H1 (cell line): ENCODE results near the gene SCGB1A1. TPM values are rescaled to one million over a fixed set of nuclear protein-coding genes. Genes with fewer than 3 reads are reported as not detected.

Source experiments
- CTCF ChIA-PET: fragments of 300-600 bp; sonication (Branson Sonifier 250); formaldehyde crosslinking; loops from one replicate; lab custom pipeline; 2021; ENCODE audit not compliant: partially characterized antibody; lab: Charles Lee
- POLR2A ChIA-PET: fragments of 300-600 bp; sonication (Branson Sonifier 250); formaldehyde crosslinking; loops from one replicate; lab custom pipeline; 2021; ENCODE audit warnings: inconsistent platforms; ENCODE audit not compliant: partially characterized antibody; lab: Charles Lee
- DNase-seq, 2 experiments: peaks; one replicate each; pipeline versions ENCODE4 v3.0.0 to v3.0.0-alpha.2; 2010 to 2022; ENCODE audit warnings: low spot score in 2 of 2, low read depth in 1 of 2, mixed read lengths in 1 of 2
- FAIRE-seq: peaks from 2 replicates; lab custom pipeline; 2011; peaks lifted over from hg19 to GRCh38; lab: Jason Lieb, UNC
- H2AFZ ChIP-seq: 2 replicates; pipeline ENCODE4 v1.8.1; 2012; ENCODE audit warnings: low read length, inconsistent platforms
- H2AK5ac ChIP-seq: 2 replicates; pipeline ENCODE4 v1.6.1; 2013; ENCODE audit warnings: low read depth, low read length
- H2BK120ac ChIP-seq: replicated peaks from 2 replicates; pipeline ENCODE3; 2013; ENCODE audit warnings: low read depth, low read length, inconsistent platforms
- H2BK12ac ChIP-seq: 2 replicates; pipeline ENCODE4 v1.6.1; 2013; ENCODE audit warnings: low read depth, low read length
- H2BK15ac ChIP-seq: 2 replicates; pipeline ENCODE4 v1.6.1; 2013; ENCODE audit warnings: low read length
- H2BK20ac ChIP-seq: 2 replicates; pipeline ENCODE4 v1.6.1; 2013; ENCODE audit warnings: low read length
- H2BK5ac ChIP-seq: 2 replicates; pipeline ENCODE4 v1.6.1; 2013; ENCODE audit warnings: low read depth, low read length
- H3K14ac ChIP-seq: 2 replicates; pipeline ENCODE4 v1.6.1; 2013; ENCODE audit warnings: inconsistent platforms; ENCODE audit not compliant: insufficient read length
- H3K18ac ChIP-seq: 2 replicates; pipeline ENCODE4 v1.6.1; 2013; ENCODE audit warnings: low read length; ENCODE audit errors: extremely low read depth
- H3K23ac ChIP-seq: 2 replicates; pipeline ENCODE4 v1.6.1; 2013; ENCODE audit warnings: inconsistent platforms; ENCODE audit not compliant: insufficient read length
- H3K23me2 ChIP-seq: 2 replicates; pipeline ENCODE4 v1.6.1; 2013; ENCODE audit warnings: low read depth, low read length
- H3K27ac ChIP-seq: 2 replicates; pipeline ENCODE4 v1.6.1; 2011; ENCODE audit warnings: low read depth, low read length, inconsistent platforms
- H3K27me3 ChIP-seq, 4 experiments: replicated peaks in 1 of 4; 1 replicate in 1 of 4; 2 replicates in 3 of 4; pipeline versions ENCODE4 v1.6.1 to v1.8.1; 2011 to 2013; ENCODE audit warnings: low read length in 3 of 4, mild to moderate bottlenecking in 3 of 4, inconsistent platforms in 2 of 4, mixed read lengths in 2 of 4, moderate library complexity in 1 of 4; ENCODE audit not compliant: control insufficient read depth in 3 of 4, insufficient read depth in 3 of 4; ENCODE audit errors: extremely low read depth in 1 of 4
- H3K36me3 ChIP-seq, 4 experiments: 2 replicates each; pipeline versions ENCODE4 v1.6.1 to v1.8.1; 2011 to 2013; ENCODE audit warnings: mild to moderate bottlenecking in 4 of 4, low read length in 3 of 4, moderate library complexity in 2 of 4, control low read depth in 1 of 4, inconsistent platforms in 1 of 4; ENCODE audit not compliant: insufficient read depth in 4 of 4, control insufficient read depth in 2 of 4
- H3K4ac ChIP-seq: replicated peaks from 2 replicates; pipeline ENCODE3; 2013; ENCODE audit warnings: low read length, low read depth, mixed read lengths, inconsistent platforms; ENCODE audit not compliant: insufficient read length
- H3K4me1 ChIP-seq, 4 experiments: replicated peaks in 1 of 4; 1 replicate in 1 of 4; 2 replicates in 3 of 4; pipeline versions ENCODE4 v1.6.1 to v1.8.1; 2011 to 2013; ENCODE audit warnings: low read length in 3 of 4, inconsistent platforms in 2 of 4, mixed read lengths in 1 of 4; ENCODE audit not compliant: insufficient read depth in 4 of 4, control insufficient read depth in 3 of 4
- H3K4me2 ChIP-seq, 2 experiments: 2 replicates each; pipeline versions ENCODE4 v1.6.1 to v1.8.1; 2011 to 2013; ENCODE audit warnings: low read depth in 2 of 2, low read length in 2 of 2, control low read depth in 1 of 2, inconsistent platforms in 1 of 2, mild to moderate bottlenecking in 1 of 2; ENCODE audit not compliant: insufficient read depth in 1 of 2
- H3K4me3 ChIP-seq, 4 experiments: fragments of 200-600, 300-600 bp in 1 of 4; sonication (generic), shearing (Covaris generic), sonication (Bioruptor Twin) in 1 of 4; 2 replicates each; pipeline versions ENCODE4 v1.5.1 to v1.8.1; 2011 to 2016; ENCODE audit warnings: low read length in 4 of 4, low read depth in 3 of 4, control low read depth in 2 of 4, inconsistent platforms in 2 of 4, mild to moderate bottlenecking in 2 of 4, mixed read lengths in 1 of 4, moderate library complexity in 1 of 4; ENCODE audit not compliant: insufficient read depth in 2 of 4; ENCODE audit errors: extremely low read depth in 1 of 4
- H3K56ac ChIP-seq: replicated peaks from 2 replicates; pipeline ENCODE3; 2013; ENCODE audit warnings: low read depth, mild to moderate bottlenecking, mixed read lengths, low read length, inconsistent platforms; ENCODE audit not compliant: insufficient read length
- H3K79me1 ChIP-seq: 2 replicates; pipeline ENCODE4 v1.6.1; 2013; ENCODE audit warnings: low read depth, low read length, control low read depth
- H3K79me2 ChIP-seq, 2 experiments: 2 replicates each; pipeline versions ENCODE4 v1.6.1 to v1.8.1; 2012 to 2013; ENCODE audit warnings: low read length in 2 of 2, mild to moderate bottlenecking in 2 of 2, inconsistent platforms in 1 of 2; ENCODE audit not compliant: insufficient read depth in 2 of 2, control insufficient read depth in 1 of 2
- H3K9ac ChIP-seq, 4 experiments: replicated peaks in 1 of 4; 1 replicate in 1 of 4; 2 replicates in 3 of 4; pipeline versions ENCODE4 v1.6.1 to v1.8.1; 2011 to 2013; ENCODE audit warnings: low read depth in 3 of 4, low read length in 3 of 4, control low read depth in 2 of 4, mild to moderate bottlenecking in 2 of 4, moderate library complexity in 2 of 4, inconsistent platforms in 1 of 4; ENCODE audit errors: extremely low read depth in 1 of 4
- H3K9me3 ChIP-seq, 2 experiments: 2 replicates each; pipeline versions ENCODE4 v1.6.1 to v1.8.1; 2012 to 2013; ENCODE audit warnings: mild to moderate bottlenecking in 2 of 2, moderate library complexity in 2 of 2, control low read depth in 1 of 2, inconsistent platforms in 1 of 2, low read depth in 1 of 2, low read length in 1 of 2, mixed read lengths in 1 of 2; ENCODE audit not compliant: insufficient read depth in 2 of 2
- H4K20me1 ChIP-seq, 2 experiments: replicated peaks in 1 of 2; 2 replicates each; pipeline versions ENCODE3 to v1.8.1; 2011 to 2013; ENCODE audit warnings: inconsistent platforms in 2 of 2, low read length in 2 of 2, mild to moderate bottlenecking in 1 of 2; ENCODE audit not compliant: insufficient read depth in 2 of 2, control insufficient read depth in 1 of 2
- H4K5ac ChIP-seq: 2 replicates; pipeline ENCODE4 v1.6.1; 2013; ENCODE audit warnings: low read length, low read depth, mixed read lengths, inconsistent platforms; ENCODE audit not compliant: insufficient read length
- H4K8ac ChIP-seq: 2 replicates; pipeline ENCODE4 v1.8.0; 2013; ENCODE audit warnings: mild to moderate bottlenecking, moderate library complexity, low read length, inconsistent platforms; ENCODE audit not compliant: insufficient read depth; ENCODE audit errors: extremely low read depth
- H4K91ac ChIP-seq: replicated peaks from 2 replicates; pipeline ENCODE3; 2013; ENCODE audit warnings: low read length, mixed read lengths, inconsistent platforms; ENCODE audit not compliant: insufficient read length
- ASH2L ChIP-seq: fragments of 200-600, 300-600 bp; sonication (generic); IDR thresholded peaks from one replicate; pipeline ENCODE4 v1.7.1; 2017; ENCODE audit warnings: low read length
- BACH1 ChIP-seq: IDR thresholded peaks from 2 replicates; pipeline ENCODE4 v1.6.1; 2012; ENCODE audit warnings: low read length, improper control_type of control experiment
- WGBS, 2 experiments: shearing (Covaris generic) in 1 of 2; methylation state at CpG; one replicate each; pipeline versions ENCODE4 v1.1.6 to v1.1.7; 2013 to 2015; ENCODE audit warnings: low lambda C conversion rate in 2 of 2, mixed read lengths in 2 of 2, inconsistent platforms in 1 of 2, low coverage in 1 of 2, missing lambda C conversion rate in 1 of 2; ENCODE audit not compliant: insufficient replicate concordance in 2 of 2, insufficient coverage in 1 of 2, insufficient read length in 1 of 2; ENCODE audit errors: extremely low coverage in 1 of 2, missing lambda C conversion rate in 1 of 2; 5-methylcytosine and 5-hydroxymethylcytosine counted together
- polyA plus RNA-seq, 7 experiments: library from polyadenylated mRNA; depleted of rRNA in 3 of 7; stranded (reverse) in 5 of 7; unstranded in 2 of 7; fragments of >200 nt in 5 of 7; fragments of 200-250 nt in 2 of 7; gene quantifications; 1 replicate in 5 of 7; 2 replicates in 1 of 7; 4 replicates in 1 of 7; pipeline versions ENCODE4 v1.2.1 to v1.2.3, GENCODE V29; 2011 to 2013; ENCODE audit warnings: missing spikeins in 2 of 7, mixed read lengths in 2 of 7
- total RNA-seq: library from RNA; stranded (reverse); fragmentation: NEBNext Ultra II Directional; extraction: Animal tissue kit (Norgen Biotek cat#: 25700); gene quantifications from 2 replicates; pipeline ENCODE4 v1.2.1, GENCODE V29; 2021

Gene SCGB1A1
- total and polyA plus RNA-seq, 2 of the 8 experiments (the other 6 are each of a cell fraction or from before 2014, with no cell fraction given): not detected

DNA sequence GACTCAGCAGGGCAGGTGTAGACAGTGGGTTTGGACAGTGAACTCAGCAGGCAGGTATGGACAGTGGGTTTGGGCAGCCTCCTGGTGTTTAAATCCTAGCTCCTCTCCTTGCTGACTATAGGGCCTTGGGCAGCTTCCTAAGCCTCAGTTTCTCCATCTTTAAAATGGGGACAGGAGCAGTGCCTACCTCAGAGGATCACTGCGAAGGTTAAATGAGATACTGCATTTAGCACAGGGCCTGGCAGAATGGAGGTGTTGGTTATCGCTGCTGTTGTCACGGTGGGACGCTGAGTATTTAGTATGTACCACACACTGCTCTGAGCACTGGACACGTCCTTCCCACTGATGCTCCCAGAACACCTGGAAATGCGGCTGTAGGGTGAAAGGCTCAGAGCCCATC lies 14.4 kb upstream of the SCGB1A1 start:
- Histone ChIP-seq H3K4me2 (no peak overlapping the region), H3K9ac (no peak overlapping the region), H3K23ac (no peak overlapping the region), H3K56ac (no peak overlapping the region), H2BK20ac (no peak overlapping the region), H3K27me3 (0 out of 7 replicates have a peak, but pooled peaks cover 0 to 2% (median 0%) of the 10 kb centered on the region in 4 experiments), H3K4me3 (no peak overlapping the region), H2AFZ (no peak overlapping the region), H4K5ac (no peak overlapping the region), H3K9me3 (no peaks in the 10 kb centered on the region), H3K4ac (no peak overlapping the region), H3K27ac (no peak overlapping the region), H2BK15ac (no peak overlapping the region), H3K18ac (no peak overlapping the region), H4K20me1 (no peaks in the 10 kb centered on the region), H2BK12ac (no peak overlapping the region), H2BK120ac (no peak overlapping the region), H3K23me2 (no peaks in the 10 kb centered on the region; the same call in 1 of the 2 replicates), H3K36me3 (no peaks in the 10 kb centered on the region), H4K91ac (no peak overlapping the region), H2AK5ac (no peak overlapping the region), H3K79me2 (no peaks in the 10 kb centered on the region), H3K79me1 (no peaks in the 10 kb centered on the region), H4K8ac (no peak overlapping the region), H3K14ac (no peak overlapping the region), H3K4me1 (peaks cover 0 to 17% (median 1%) of the 10 kb centered on the region in 4 experiments; a peak in 5 of 7 replicates), H2BK5ac (no peak overlapping the region)
- ChIA-PET POLR2A (interaction anchor here (1.1 kb wide), 1 partner anchor 139 kb away, joined by 3 read pairs; no protein-coding TSS in a partner anchor), CTCF (interaction anchor here (0.9 to 9.5 kb wide), 3 partner anchors 11 to 152 kb away, joined by 3 to 56 read pairs (median 3); no protein-coding TSS in a partner anchor)
- FAIRE-seq (no peak), DNase-seq (no peak)
- TF ChIP-seq BACH1: no peak
- no peak for TF ChIP-seq ASH2L
- WGBS, 2 experiments: 92% methylated on average over 6 of the region's 6 CpGs; no CpG with 5 or more reads in 1 of the 2 experiments
